ENCODE results near the gene RAB11FIP4.

DNA sequence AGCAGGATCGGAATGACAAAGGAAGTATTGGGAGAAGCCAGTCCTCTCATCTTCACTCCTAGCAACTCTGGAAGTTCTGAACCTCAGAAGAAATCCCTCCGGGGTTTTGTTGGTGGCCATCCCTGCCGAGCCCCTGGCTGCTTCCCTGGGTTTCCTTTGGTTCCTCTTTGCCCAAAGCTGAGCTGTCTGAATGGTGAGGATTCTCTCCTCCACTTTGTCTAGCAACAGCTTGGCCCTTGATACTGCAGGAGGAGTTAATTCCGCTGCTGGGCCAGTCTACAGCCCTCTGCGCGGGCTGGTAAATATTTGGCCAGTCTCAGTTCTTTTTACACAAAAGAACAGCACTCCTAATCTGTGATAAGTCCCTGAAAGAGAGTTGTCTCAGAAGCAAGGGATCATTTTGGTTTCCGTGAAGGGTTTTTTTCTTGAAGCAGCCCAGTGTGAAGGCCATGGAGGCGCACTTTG lies 170.9 kb downstream of the RAB11FIP4 start:
- TF ChIP-seq ZBTB21 (CRISPR knock-in tag; IDR thresholded peaks at IDR 0.05; ENCODE audit: borderline replicate concordance) = no peak
- TF ChIP-seq, protein P1, sequence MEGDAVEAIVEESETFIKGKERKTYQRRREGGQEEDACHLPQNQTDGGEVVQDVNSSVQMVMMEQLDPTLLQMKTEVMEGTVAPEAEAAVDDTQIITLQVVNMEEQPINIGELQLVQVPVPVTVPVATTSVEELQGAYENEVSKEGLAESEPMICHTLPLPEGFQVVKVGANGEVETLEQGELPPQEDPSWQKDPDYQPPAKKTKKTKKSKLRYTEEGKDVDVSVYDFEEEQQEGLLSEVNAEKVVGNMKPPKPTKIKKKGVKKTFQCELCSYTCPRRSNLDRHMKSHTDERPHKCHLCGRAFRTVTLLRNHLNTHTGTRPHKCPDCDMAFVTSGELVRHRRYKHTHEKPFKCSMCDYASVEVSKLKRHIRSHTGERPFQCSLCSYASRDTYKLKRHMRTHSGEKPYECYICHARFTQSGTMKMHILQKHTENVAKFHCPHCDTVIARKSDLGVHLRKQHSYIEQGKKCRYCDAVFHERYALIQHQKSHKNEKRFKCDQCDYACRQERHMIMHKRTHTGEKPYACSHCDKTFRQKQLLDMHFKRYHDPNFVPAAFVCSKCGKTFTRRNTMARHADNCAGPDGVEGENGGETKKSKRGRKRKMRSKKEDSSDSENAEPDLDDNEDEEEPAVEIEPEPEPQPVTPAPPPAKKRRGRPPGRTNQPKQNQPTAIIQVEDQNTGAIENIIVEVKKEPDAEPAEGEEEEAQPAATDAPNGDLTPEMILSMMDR (IDR thresholded peaks at IDR 0.05) = no peak
- TF ChIP-seq, protein P2, sequence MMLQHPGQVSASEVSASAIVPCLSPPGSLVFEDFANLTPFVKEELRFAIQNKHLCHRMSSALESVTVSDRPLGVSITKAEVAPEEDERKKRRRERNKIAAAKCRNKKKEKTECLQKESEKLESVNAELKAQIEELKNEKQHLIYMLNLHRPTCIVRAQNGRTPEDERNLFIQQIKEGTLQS (CRISPR knock-in tag; conservative IDR thresholded peaks at IDR 0.05) = no peak
- TF ChIP-seq, protein P3, sequence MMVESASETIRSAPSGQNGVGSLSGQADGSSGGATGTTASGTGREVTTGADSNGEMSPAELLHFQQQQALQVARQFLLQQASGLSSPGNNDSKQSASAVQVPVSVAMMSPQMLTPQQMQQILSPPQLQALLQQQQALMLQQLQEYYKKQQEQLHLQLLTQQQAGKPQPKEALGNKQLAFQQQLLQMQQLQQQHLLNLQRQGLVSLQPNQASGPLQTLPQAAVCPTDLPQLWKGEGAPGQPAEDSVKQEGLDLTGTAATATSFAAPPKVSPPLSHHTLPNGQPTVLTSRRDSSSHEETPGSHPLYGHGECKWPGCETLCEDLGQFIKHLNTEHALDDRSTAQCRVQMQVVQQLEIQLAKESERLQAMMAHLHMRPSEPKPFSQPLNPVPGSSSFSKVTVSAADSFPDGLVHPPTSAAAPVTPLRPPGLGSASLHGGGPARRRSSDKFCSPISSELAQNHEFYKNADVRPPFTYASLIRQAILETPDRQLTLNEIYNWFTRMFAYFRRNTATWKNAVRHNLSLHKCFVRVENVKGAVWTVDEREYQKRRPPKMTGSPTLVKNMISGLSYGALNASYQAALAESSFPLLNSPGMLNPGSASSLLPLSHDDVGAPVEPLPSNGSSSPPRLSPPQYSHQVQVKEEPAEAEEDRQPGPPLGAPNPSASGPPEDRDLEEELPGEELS (CRISPR knock-in tag; IDR thresholded peaks at IDR 0.05) = no peak
- TF ChIP-seq, protein P4, sequence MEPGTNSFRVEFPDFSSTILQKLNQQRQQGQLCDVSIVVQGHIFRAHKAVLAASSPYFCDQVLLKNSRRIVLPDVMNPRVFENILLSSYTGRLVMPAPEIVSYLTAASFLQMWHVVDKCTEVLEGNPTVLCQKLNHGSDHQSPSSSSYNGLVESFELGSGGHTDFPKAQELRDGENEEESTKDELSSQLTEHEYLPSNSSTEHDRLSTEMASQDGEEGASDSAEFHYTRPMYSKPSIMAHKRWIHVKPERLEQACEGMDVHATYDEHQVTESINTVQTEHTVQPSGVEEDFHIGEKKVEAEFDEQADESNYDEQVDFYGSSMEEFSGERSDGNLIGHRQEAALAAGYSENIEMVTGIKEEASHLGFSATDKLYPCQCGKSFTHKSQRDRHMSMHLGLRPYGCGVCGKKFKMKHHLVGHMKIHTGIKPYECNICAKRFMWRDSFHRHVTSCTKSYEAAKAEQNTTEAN (CRISPR knock-in tag; IDR thresholded peaks at IDR 0.05) = no peak
- no peak for TF ChIP-seq HMGA2 (CRISPR knock-in tag; IDR thresholded peaks at IDR 0.05)
- no peak for TF ChIP-seq FOXJ3 (CRISPR knock-in tag; IDR thresholded peaks at IDR 0.05; ENCODE audit: borderline replicate concordance)
- TF ChIP-seq NFYB (CRISPR knock-in tag; conservative IDR thresholded peaks at IDR 0.05; ENCODE audit: low read depth) = no peak
- TF ChIP-seq, protein P5, sequence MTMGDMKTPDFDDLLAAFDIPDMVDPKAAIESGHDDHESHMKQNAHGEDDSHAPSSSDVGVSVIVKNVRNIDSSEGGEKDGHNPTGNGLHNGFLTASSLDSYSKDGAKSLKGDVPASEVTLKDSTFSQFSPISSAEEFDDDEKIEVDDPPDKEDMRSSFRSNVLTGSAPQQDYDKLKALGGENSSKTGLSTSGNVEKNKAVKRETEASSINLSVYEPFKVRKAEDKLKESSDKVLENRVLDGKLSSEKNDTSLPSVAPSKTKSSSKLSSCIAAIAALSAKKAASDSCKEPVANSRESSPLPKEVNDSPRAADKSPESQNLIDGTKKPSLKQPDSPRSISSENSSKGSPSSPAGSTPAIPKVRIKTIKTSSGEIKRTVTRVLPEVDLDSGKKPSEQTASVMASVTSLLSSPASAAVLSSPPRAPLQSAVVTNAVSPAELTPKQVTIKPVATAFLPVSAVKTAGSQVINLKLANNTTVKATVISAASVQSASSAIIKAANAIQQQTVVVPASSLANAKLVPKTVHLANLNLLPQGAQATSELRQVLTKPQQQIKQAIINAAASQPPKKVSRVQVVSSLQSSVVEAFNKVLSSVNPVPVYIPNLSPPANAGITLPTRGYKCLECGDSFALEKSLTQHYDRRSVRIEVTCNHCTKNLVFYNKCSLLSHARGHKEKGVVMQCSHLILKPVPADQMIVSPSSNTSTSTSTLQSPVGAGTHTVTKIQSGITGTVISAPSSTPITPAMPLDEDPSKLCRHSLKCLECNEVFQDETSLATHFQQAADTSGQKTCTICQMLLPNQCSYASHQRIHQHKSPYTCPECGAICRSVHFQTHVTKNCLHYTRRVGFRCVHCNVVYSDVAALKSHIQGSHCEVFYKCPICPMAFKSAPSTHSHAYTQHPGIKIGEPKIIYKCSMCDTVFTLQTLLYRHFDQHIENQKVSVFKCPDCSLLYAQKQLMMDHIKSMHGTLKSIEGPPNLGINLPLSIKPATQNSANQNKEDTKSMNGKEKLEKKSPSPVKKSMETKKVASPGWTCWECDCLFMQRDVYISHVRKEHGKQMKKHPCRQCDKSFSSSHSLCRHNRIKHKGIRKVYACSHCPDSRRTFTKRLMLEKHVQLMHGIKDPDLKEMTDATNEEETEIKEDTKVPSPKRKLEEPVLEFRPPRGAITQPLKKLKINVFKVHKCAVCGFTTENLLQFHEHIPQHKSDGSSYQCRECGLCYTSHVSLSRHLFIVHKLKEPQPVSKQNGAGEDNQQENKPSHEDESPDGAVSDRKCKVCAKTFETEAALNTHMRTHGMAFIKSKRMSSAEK (CRISPR knock-in tag; IDR thresholded peaks at IDR 0.05; ENCODE audit: borderline replicate concordance) = no peak

All from WTC11 (cell line).